PC-9 (cell line): ENCODE data around the gene SERINC2. TPM values are rescaled to one million over a fixed set of nuclear protein-coding genes. Genes with fewer than 3 reads are reported as not detected.

Source experiments
- BruUV-seq: library from RNA; stranded (reverse); fragments of 400-500 nt; replicated peaks from 2 replicates; lab custom pipeline; 2021; lab: Mats Ljungman, UMichigan
- CTCF ChIA-PET: fragments of 300-600 bp; sonication (Branson Sonifier 250); formaldehyde crosslinking; loops from one replicate; lab custom pipeline; 2022; ENCODE audit warnings: antibody characterized with exemption; lab: Charles Lee
- POLR2A ChIA-PET: fragments of 300-600 bp; sonication (Branson Sonifier 250); formaldehyde crosslinking; loops from one replicate; lab custom pipeline; 2022; ENCODE audit warnings: antibody characterized with exemption; ENCODE audit not compliant: unreplicated experiment; lab: Charles Lee
- DNase-seq, 2 experiments: peaks; one replicate each; pipeline versions ENCODE4 v3.0.0 to v3.0.0-alpha.2; 2015 to 2022; ENCODE audit warnings: mixed read lengths in 1 of 2
- H2AFZ ChIP-seq: fragments of 200-600 bp; sonication (generic); 2 replicates; pipeline ENCODE4 v1.8.1; 2017; ENCODE audit warnings: antibody characterized with exemption
- H3F3A ChIP-seq: fragments of 200-600 bp; sonication (generic); 2 replicates; pipeline ENCODE4 v1.8.1; 2017; ENCODE audit warnings: antibody characterized with exemption, mild to moderate bottlenecking, low read depth; ENCODE audit not compliant: insufficient read depth
- H3K27ac ChIP-seq: fragments of 200-600 bp; sonication (generic); 2 replicates; pipeline ENCODE4 v1.6.1; 2016; ENCODE audit warnings: mixed run types
- H3K27me3 ChIP-seq: fragments of 200-600 bp; sonication (generic); 2 replicates; pipeline ENCODE4 v1.6.1; 2016; ENCODE audit warnings: low read depth, mixed run types; ENCODE audit not compliant: insufficient read depth
- H3K36me3 ChIP-seq: fragments of 200-600 bp; sonication (generic); 2 replicates; pipeline ENCODE4 v1.6.1; 2016; ENCODE audit warnings: low read depth, mixed run types
- H3K4me1 ChIP-seq: fragments of 200-600 bp; sonication (generic); replicated peaks from 2 replicates; pipeline ENCODE4 v1.6.1; 2016; ENCODE audit warnings: mixed run types; ENCODE audit not compliant: insufficient read depth
- H3K4me2 ChIP-seq: fragments of 200-600 bp; sonication (generic); 2 replicates; pipeline ENCODE4 v1.6.1; 2017; ENCODE audit warnings: mixed run types
- H3K4me3 ChIP-seq: fragments of 200-600 bp; sonication (generic); 2 replicates; pipeline ENCODE4 v1.6.1; 2016; ENCODE audit warnings: mixed run types
- H3K79me2 ChIP-seq: fragments of 200-600 bp; sonication (generic); 2 replicates; pipeline ENCODE4 v1.6.1; 2017; ENCODE audit warnings: low read depth, mixed run types
- H3K9me2 ChIP-seq: fragments of 200-600 bp; sonication (generic); 2 replicates; pipeline ENCODE4 v1.8.1; 2017; ENCODE audit warnings: mild to moderate bottlenecking; ENCODE audit not compliant: insufficient read depth
- H3K9me3 ChIP-seq: fragments of 200-600 bp; sonication (generic); 2 replicates; pipeline ENCODE4 v1.8.1; 2016; ENCODE audit warnings: low read depth; ENCODE audit not compliant: insufficient read depth
- H4K20me1 ChIP-seq: fragments of 200-600 bp; sonication (generic); 2 replicates; pipeline ENCODE4 v1.8.1; 2017; ENCODE audit not compliant: insufficient read depth
- CTCF ChIP-seq: fragments of 200-600 bp; sonication (generic); conservative IDR thresholded peaks from 2 replicates; pipeline ENCODE4 v1.6.1; 2017; ENCODE audit warnings: mixed run types, antibody characterized with exemption, mild to moderate bottlenecking, moderate library complexity
- EZH2 ChIP-seq: fragments of 200-600 bp; sonication (generic); IDR thresholded peaks from 2 replicates; pipeline ENCODE4 v1.8.0; 2017; ENCODE audit warnings: antibody characterized with exemption, low read depth
- intact Hi-C: fragments of 100-400 bp; cut with micrococcal nuclease; formaldehyde crosslinking; loops from one replicate; pipeline ENCODE4 v1.10.0; 2022; ENCODE audit not compliant: unreplicated experiment
- total RNA-seq: library from RNA; stranded (reverse); gene quantifications from 2 replicates; pipeline ENCODE4 v1.2.3, GENCODE V29; 2021

The SERINC2 gene
- total RNA-seq, 1 experiment from 2014 or later = 36.0 TPM

GRCh38 chr1:31410871-31411270, 2.1 kb upstream of the SERINC2 start:
- ChIA-PET POLR2A (no interaction called here), CTCF (no interaction called here)
- Histone ChIP-seq H3K4me1 (peaks cover 21% of the 10 kb centered on the region), H3K9me3 (no peaks in the 10 kb centered on the region), H3K4me3 (no peak overlapping the region), H3K36me3 (no peaks in the 10 kb centered on the region; the same call in 1 of the 2 replicates), H3K4me2 (no peak overlapping the region), H4K20me1 (no peaks in the 10 kb centered on the region), H2AFZ (no peak overlapping the region), H3K79me2 (peaks cover 26% of the 10 kb centered on the region; the same call in 1 of the 2 replicates), H3K27me3 (no peaks in the 10 kb centered on the region), H3K27ac (no peak overlapping the region), H3F3A (peaks cover under 1% of the 10 kb centered on the region; the same call in 1 of the 2 replicates), H3K9me2 (no peaks in the 10 kb centered on the region)
- TF ChIP-seq EZH2 = no peak
- intact Hi-C loops = no loop called here
- no peak for DNase-seq
- no TSS peak for BruUV-seq

GRCh38 chr1:31412205-31412604, 808 bp upstream of the SERINC2 start:
- POLR2A ChIA-PET = no interaction called here
- no peaks in the 10 kb centered on the region for H3K9me2 ChIP-seq
- H3F3A ChIP-seq = peaks cover 11% of the 10 kb centered on the region; the same call in 1 of the 2 replicates
- DNase-seq = no peak
- H3K4me3 ChIP-seq = peak overlapping the region; percentile 89; the same call in 1 of the 2 replicates
- TF ChIP-seq CTCF (no peak), EZH2 (no peak)
- no peak overlapping the region; the same call in 1 of the 2 replicates for H2AFZ ChIP-seq
- no peaks in the 10 kb centered on the region for H3K27me3 ChIP-seq
- peaks cover 34% of the 10 kb centered on the region for H3K4me1 ChIP-seq
- H3K36me3 ChIP-seq = no peaks in the 10 kb centered on the region; the same call in 1 of the 2 replicates
- peak overlapping the region; percentile 78 for H3K4me2 ChIP-seq
- intact Hi-C loops = no loop called here
- no peak overlapping the region for H3K27ac ChIP-seq
- peaks cover 36% of the 10 kb centered on the region; the same call in 1 of the 2 replicates for H3K79me2 ChIP-seq
- no peaks in the 10 kb centered on the region for H3K9me3 ChIP-seq
- no peaks in the 10 kb centered on the region for H4K20me1 ChIP-seq
- CTCF ChIA-PET = no interaction called here
- BruUV-seq = TSS peak; percentile 16

- no TSS peak for BruUV-seq
- Histone ChIP-seq H3F3A (peaks cover 11% of the 10 kb centered on the region; the same call in 1 of the 2 replicates), H4K20me1 (no peaks in the 10 kb centered on the region), H3K79me2 (peaks cover 42% of the 10 kb centered on the region; the same call in 1 of the 2 replicates), H3K27me3 (no peaks in the 10 kb centered on the region), H3K4me1 (peaks cover 38% of the 10 kb centered on the region), H3K4me3 (peak overlapping the region; percentile 89), H3K9me2 (no peaks in the 10 kb centered on the region), H3K9me3 (no peaks in the 10 kb centered on the region), H3K4me2 (peak overlapping the region; percentile 79), H3K36me3 (no peaks in the 10 kb centered on the region; the same call in 1 of the 2 replicates), H2AFZ (peak overlapping the region; percentile 92), H3K27ac (peak overlapping the region; percentile 37; the same call in 1 of the 2 replicates)
- POLR2A ChIA-PET = interaction anchor here (0.7 kb wide), 1 partner anchor 29 kb away, joined by 9 read pairs; no protein-coding TSS in a partner anchor
- CTCF ChIA-PET = interaction anchor here (0.7 to 1.6 kb wide), 2 partner anchors 19 to 441 kb away, joined by 3 to 9 read pairs; no protein-coding TSS in a partner anchor
- intact Hi-C loops = loop anchor here (1.0 kb wide), 1 partner anchor 136 kb away; no protein-coding TSS in a partner anchor
- TF ChIP-seq CTCF = no peak
- peak in 1 of 2 experiments; percentile 79 for DNase-seq
Measured at GRCh38 chr1:31413405-31414001, 490 bp downstream of the SERINC2 start.
